Femur (tissue), 1 donor: Measurements from ENCODE around the gene OR6C68.
"Not testable (repeated sequence)": the region's sequence is repeated elsewhere in the genome, so short reads cannot be mapped to it uniquely, and the experiment has no call there.

ENCODE experiments used
- DNase-seq: peaks from one replicate; pipeline ENCODE4 v3.0.0-alpha.2; 2017

OR6C68 gene

GRCh38 chr12:55492078-55492477, at the start of gene OR6C68:
OR6C68 (plus strand) TSS chr12:55492378; CDS start chr12:55492378, 0 bp downstream.
- DNase-seq = no peak

DNA sequence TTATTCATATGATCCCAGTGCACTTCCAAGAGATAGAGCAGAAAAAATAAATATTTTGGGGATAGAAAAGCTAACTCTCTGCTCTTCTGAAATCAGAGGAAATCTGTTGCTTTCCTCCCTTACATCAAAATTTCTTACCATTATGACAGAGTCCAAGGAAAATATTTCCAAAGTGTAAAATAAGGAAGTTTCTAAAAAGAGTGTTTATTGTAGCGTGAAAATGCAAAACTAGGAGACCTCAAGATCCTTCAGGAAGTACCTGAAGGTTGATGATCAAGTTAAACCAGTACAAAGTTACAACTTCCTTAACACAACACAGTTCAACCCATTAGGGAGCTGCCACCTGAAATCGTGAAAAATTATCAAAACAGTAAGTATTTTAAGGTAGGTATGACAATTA, 48.4 kb upstream of the OR6C68 start, which contains the start of gene OR6C2:
OR6C2 (plus strand) TSS at position 301 of the 400 bp plus-strand sequence. CDS start 8,138 bp downstream, outside the sequence.
- DNase-seq = no peak

GRCh38 chr12:55445357-55445756, 46.8 kb upstream of the OR6C68 start:
- no peak for DNase-seq

- DNase-seq = no peak
These were observed 45.9 kb upstream of the OR6C68 start for GRCh38 chr12:55446326-55446725.

GRCh38 chr12:55448825-55449224, 43.4 kb upstream of the OR6C68 start:
- DNase-seq = no peak

GRCh38 chr12:55464926-55465325, 27.3 kb upstream of the OR6C68 start:
- not testable (repeated sequence) for DNase-seq

- DNase-seq = no peak
These were observed 24.3 kb upstream of the OR6C68 start for GRCh38 chr12:55467836-55468235.

GRCh38 chr12:55469291-55469690, 22.9 kb upstream of the OR6C68 start:
- DNase-seq = no peak

- no peak for DNase-seq
These were observed 21.9 kb upstream of the OR6C68 start, which contains the start of gene OR6C70 for GRCh38 chr12:55470088-55470829. OR6C70 (minus strand) TSS chr12:55470138; CDS start chr12:55470138, 0 bp downstream.

DNA sequence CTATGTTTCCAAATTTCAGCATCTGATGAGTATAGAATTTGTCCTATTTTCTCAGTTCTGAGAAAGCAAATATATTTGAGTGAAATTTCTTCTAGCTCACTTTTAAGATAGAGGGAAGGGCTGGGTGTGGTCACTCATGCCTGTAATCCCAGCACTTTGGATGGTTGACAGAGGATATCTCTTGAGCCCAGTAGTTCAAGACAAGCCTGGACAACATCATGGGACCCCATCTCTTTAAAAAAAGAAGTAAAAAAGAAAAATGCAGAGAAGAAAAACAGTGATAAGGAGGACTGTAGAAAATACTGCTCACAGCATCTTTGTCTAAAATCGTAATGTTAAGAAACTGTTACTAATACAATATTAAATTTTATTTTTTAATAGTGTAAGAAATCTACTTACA, 19.9 kb upstream of the OR6C68 start:
- DNase-seq = no peak

DNA sequence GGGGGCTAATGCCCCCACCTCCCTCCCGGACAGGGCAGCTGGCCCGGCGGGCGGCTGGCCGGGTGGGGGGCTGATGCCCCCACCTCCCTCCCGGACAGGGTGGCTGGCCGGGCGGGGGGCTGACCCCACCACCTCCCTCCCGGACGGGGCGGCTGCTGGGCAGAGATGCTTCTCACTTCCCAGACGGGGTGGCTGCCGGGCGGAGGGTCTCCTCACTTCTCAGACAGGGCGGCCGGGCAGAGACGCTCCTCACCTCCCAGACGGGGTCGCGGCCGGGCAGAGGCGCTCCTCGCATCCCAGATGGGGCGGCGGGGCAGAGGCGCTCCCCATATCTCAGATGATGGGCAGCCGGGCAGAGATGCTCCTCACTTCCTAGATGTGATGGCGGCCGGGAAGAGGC, 13.0 kb upstream of the OR6C68 start:
- DNase-seq = not testable (repeated sequence)

GRCh38 chr12:55484284-55484683, 7.9 kb upstream of the OR6C68 start:
- DNase-seq = not testable (repeated sequence)

DNA sequence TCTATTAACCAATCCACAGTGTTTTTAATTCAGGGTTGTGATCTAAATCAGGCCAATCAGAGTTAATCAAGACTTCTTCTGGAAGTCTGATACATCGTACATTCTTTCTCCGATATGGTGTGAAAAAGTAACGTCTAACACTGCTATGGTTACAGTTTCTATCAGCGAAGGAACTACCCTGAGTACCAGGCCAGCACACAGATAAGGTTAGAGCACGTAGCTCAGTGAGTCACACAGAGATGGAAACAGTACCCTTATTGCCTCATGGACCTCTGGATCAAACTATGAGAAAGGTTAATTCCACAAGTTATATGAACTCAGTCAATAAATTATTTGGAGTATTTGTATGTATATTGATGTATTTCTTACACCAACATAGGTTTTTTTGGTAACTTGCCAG, 3.3 kb downstream of the OR6C68 start:
- no peak for DNase-seq

- DNase-seq = no peak
These were observed 7.1 kb downstream of the OR6C68 start for GRCh38 chr12:55499231-55499630.

DNA sequence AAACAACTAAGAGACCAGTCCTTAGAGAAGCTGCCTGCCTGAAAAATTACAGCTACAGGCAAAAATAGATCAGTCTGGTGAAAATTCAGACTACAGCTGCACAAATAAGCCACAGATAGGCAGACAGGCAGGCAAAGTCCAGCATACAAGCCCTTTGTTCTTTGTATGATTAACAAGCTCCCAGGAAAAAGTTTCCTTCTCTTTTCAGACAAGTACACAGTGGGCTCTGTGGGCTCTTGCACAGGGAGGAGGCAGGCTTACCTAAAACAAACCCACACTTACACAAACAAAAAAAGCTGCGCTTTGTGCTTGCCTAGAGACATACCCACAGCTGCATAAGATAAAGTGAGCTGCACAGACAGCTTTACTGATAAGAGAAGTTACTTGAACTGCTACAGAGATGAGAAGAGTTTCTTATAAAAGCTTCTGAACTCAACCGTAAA, 7.7 kb downstream of the OR6C68 start:
- DNase-seq = no peak

DNA sequence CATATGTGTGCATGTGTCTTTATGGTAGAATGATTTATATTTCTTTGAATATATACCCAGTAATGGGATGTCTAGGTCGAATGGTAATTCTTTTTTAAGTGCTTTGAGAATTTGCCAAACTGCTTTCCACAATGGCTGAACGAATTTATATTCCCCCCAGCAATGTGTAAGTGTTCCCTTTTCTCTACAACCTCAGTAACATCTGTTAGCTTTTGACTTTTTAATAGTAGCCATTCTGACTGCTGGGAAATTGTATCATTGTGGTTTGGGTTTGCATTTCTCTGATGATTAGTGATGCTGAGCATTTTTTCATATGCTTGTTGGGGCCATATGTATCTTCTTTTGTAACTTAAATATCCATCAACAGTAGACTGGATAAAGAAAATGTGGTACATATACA, 9.4 kb downstream of the OR6C68 start:
- no peak for DNase-seq

GRCh38 chr12:55515696-55516095, 23.5 kb downstream of the OR6C68 start:
- no peak for DNase-seq

GRCh38 chr12:55516391-55516790, 24.2 kb downstream of the OR6C68 start:
- DNase-seq = no peak
